ENCODE results near the gene ERMARD.

- no peak for TF ChIP-seq SPI1 (IDR thresholded peaks at IDR 0.05; ENCODE audit: borderline replicate concordance, low read depth)
- no peak for TF ChIP-seq CTCF (IDR thresholded peaks at IDR 0.05; ENCODE audit: insufficient read depth, low read length)
- no peak for TF ChIP-seq POLR2AphosphoS5 (IDR thresholded peaks at IDR 0.05; ENCODE audit: low read depth)
These were observed 32.3 kb upstream of the ERMARD start for GRCh38 chr6:169719117-169719516.
